T47D (cell line): Measurements from ENCODE around the gene NSFL1C.

Source experiments
- DNase-seq, 2 experiments: peaks; one replicate each; pipeline versions ENCODE4 v3.0.0 to v3.0.0-alpha.2; 2011 to 2012; ENCODE audit warnings: low read depth in 1 of 2, low spot score in 1 of 2
- JUND ChIP-seq: IDR thresholded peaks from 2 replicates; pipeline ENCODE4 v1.6.1; 2012; ENCODE audit warnings: low read depth
- in situ Hi-C: cut with HindIII; loops from 2 replicates; pipeline ENCODE4 v1.10.0; 2016; ENCODE audit warnings: low sequenced_read_pairs, low pct_unique_long_range_greater_than_20kb

NSFL1C gene

DNA sequence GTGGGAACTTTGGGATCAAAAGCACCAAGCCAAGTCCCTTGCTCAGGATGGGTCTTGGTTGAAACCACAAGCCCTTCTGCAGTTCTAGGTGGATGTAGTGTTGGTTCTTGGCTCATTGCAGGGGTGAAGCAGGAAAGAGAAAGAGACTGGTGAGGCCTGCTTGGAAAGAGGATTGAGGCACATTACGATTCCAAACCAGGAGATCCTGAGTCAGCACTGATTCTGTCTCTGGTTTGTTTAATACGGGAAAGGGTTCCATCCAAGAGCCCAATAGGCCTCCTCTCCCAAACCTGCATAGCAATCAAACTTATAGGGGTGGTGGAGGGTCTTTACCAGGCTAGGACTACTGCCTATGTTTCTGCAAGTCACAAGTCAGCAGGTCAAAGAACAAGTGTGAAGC is 24.3 kb downstream of the NSFL1C start:
- TF ChIP-seq JUND, result no peak
- in situ Hi-C loops, result no loop called here
- DNase-seq, result no peak

DNA sequence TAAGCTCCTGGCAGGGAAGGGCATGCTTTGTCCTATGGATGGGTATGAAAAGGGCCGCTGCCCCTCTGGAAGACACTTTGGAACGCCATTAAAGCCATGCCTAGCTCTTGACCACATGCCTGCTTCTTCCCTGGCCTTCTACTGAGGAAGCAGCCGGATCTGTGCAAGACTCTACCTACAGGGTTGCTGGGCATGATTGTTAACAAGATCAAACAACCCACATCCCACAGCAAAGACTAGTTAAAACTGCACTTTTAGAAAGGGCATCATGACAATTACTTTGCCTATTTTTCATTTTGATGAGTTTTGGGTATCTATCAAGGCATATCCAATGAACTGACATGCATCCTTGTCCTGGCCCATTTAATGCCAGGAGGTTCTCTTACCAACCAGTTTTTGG is 25.5 kb downstream of the NSFL1C start:
- in situ Hi-C loops, result no loop called here
- TF ChIP-seq JUND, result no peak
- DNase-seq, result no peak

DNA sequence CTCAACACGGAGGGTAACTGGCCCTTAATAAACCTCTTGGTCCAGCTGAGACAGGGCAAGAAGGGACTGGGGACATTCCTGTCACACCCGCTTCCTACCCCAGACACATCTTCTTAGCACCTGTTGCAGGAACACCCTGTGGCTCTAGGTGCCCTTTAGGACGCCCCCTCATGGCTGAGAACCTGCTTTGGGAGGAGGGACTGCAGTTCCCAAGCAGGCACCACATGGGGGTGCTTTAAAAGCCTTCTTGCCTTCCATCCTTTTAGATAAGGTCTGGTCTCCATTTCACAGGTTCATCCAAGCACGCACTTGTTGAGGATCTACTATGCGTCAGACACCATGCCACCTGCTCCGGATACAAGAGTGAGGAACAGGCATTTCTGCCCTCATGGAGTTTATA is 26.6 kb downstream of the NSFL1C start:
- peak in 1 of 2 experiments; percentile 39 for DNase-seq
- TF ChIP-seq JUND, result no peak
- in situ Hi-C loops, result no loop called here

DNA sequence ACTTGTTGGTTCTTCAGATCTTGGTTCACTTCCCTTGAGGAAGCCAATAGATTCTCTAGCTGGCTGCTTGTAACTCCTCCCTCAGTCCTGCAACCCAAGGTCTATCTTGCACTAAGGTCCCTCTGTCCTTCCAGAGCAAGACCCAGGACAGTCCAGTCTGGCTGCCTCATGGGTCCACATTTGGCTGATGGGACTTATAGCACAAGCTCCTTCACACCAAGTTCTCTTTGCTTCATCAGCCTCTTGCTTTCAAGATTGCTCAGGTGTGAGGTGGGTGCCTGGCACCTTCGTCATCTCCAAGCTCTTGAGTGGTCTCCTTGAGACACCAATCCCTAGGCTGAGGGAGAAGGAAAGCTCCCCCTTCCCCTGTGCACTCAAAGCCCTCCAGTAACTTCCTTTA is 28.3 kb downstream of the NSFL1C start:
- no peak for TF ChIP-seq JUND
- in situ Hi-C loops, result no loop called here
- DNase-seq, result no peak

DNA sequence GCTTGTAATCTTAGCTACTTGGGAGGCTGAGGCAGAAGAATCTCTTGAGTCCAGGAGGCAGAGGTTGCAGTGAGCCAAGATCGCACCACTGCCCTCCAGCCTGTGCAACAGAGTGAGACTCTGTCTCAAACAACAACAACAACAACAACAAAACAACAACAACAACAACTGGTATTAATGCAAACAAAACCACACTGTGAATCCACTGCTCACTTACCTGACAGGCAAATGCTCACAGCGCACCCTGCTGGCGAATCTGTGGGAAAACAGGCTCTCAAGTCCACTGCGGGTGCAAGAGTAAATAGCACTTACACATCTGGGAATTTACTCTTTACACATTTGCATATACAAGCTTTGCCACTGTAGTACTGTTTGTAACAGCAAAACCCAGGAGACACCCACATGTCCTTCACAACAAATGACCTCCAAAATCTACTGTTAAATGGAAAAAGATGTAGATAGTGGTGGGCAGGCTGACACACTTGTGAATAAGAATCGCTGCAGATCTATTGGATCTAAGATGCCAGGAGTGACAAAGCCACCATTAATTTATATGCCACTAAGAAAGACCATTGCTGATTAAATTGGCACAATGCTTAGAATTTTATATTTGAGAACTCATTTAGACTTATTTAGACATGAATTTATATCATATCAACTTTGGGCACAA is 29.3 kb downstream of the NSFL1C start:
- in situ Hi-C loops, result no loop called here

DNA sequence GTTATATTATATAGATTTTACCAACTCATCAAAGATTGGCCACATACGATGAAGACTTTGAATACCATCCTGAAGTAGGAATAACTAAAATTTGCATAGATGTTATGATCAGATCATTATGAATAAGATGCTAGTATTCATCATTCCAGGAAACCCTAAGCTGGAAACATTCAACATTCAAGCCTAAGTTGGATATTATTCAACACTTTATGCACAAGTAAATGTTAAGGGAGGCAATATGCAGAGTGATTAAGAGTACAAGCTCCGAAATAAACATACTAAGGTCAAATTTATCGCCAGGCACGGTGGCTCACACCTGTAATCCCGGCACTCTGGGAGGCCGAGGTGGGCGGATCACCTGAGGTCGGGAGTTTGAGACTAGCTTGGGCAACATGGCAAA is 30.4 kb downstream of the NSFL1C start:
- DNase-seq, result no peak
- no peak for TF ChIP-seq JUND
- in situ Hi-C loops, result no loop called here

More for the DNA sequence above, 29.3 kb downstream of the NSFL1C start:
- TF ChIP-seq JUND, result no peak
- DNase-seq, result peak; percentile 48 to 84

DNA sequence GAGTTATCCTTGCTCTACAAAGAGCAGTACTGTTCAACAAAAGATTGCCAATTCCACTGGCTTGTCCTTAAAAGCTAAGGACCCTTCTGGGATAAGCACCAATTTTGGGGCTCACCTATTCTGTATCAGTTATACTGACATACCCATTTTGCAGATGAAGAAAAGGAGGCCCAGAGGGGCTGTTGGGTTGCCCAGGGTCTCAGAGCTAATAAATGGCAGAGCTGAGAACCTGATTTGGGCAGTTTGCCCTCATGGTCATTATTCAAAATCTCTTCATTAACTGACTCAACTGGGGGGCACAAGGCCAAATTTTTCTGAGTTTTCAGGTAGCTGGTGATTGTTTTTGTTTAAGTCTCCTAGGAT is 31.3 kb downstream of the NSFL1C start:
- TF ChIP-seq JUND, result no peak

DNA sequence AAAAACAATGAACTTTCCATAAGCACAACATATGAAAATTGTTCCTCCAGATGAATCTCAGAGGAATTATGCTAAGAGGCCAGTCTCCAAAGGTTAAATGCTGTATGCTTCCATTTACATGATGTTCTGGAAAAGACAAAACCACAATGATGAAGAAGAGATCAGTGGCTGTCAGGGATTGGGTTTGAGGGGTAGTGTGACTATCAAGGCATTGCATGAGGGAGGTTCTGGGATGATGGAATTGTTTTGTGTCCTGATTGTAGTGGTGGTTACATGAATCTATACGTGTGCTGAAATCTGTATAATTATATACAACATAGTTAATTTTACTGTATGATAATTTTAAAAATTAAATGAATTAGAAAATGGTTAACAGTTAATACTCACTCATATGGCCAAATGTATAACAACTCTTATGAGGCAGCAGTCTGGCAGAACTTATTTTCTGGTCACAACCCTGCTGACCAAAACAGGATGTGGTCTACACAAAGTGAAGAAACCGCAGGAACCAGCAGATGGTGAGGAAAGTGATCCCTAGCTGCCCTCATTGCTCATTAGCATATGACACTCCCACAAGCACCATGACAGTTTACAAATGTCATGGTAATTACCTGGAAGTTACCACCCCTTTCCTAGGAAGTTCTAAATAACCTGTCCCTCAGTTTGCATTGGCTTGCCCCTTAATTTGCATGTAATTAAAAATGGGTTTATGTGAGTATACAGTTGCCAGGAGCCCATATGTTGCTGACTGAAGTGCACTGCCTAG is 31.9 kb downstream of the NSFL1C start:
- peak in 1 of 2 experiments; percentile 64 for DNase-seq
- in situ Hi-C loops, result no loop called here
- TF ChIP-seq JUND, result no peak

More for the DNA sequence above, 31.3 kb downstream of the NSFL1C start:
- in situ Hi-C loops, result no loop called here
- DNase-seq, result no peak

DNA sequence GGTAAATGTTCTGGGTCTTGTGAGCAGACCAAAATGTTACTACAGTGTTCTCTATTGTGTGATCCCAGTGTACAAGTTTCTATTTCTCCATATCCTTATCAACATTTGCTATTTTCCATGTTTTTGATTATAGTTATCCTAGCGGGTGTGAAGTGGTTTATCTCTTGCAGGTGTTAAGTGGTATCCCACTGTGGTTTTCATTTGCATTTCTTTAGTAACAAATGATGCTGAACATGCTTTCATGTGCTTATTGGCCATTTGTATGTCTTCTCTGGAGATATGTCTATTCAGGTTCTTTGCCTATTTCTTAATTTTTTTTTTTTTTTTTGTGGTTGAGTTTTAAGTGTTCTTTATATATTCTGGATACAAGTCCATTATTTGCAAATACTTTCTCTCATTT is 35.5 kb downstream of the NSFL1C start:
- in situ Hi-C loops, result no loop called here
- DNase-seq, result no peak
- TF ChIP-seq JUND, result no peak

DNA sequence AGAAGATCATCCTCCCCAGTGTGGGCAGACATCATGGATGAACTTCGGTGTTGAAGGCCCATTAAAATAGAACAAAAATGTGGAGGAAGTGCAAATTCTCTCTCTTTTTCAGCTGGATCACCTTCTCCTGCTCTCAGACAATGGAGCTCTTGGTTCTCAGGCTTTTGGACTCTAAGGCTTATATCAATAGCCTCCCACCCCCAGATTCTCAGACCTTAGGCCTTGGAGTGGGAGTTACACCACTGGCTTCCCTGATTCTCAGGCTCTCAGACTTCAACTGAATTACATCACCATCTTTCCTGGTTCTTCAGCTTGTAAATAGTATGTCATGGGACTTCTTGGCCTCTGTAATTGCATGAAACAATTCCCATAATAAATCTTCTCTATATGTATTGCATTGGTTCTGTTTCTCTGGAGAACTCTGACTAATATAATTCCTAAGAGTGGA is 36.6 kb downstream of the NSFL1C start:
- no peak for DNase-seq
- no peak for TF ChIP-seq JUND
- in situ Hi-C loops, result no loop called here

DNA sequence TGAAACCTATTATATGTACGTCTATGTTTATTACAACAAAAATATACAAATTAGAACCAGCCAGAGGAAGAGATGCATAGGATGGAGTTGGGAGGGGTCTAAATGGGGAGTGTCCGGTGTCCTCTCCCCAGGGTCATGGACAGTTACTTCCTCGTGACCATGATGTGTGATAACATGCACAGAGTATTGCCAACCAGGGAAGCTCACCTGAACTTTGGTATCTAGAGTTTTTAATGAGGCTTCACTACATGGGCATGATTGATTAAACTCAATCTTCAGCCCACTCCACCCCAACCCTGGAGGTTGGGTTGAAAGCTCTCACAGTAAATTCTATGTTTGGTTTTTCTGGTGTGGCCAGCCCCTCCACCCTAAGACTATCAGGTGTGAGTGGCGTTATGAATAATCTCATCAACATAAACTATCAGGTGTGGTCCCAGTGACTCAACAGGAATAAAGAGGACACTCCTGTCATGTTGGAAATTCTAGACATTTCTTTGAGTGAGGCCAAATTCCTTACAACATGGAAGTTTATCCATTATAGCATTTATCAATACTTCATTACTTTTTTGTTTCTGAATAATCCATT is 37.4 kb downstream of the NSFL1C start:
- no peak for DNase-seq
- in situ Hi-C loops, result no loop called here

DNA sequence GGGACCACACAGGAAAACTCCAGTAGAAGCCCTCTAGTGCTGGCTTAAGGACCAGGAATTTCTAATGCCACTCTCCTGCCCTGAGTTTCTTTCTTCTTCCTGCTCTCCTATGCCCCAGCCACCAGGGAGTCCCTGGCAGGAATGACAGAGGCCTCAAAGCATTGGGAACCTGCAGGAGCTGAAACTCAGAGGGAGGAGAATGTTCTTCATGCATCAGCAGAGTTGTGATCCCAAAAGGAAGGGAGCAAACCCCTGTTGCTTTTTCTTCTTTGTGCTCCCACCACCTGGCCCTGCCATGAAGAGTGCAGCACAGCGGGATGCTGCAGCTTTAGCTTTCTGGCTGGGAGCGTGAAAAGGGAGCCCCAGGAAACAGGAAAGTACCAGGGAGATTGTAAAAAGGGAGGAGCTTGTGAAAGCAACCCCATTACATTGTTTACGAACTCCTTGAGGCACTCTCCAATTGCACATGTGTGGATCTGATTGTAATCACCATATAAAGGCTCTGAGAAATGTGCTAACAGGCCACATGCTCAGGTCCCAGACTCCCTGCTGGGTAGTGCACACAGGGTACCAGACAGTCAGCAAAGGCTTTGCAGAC is 39.1 kb downstream of the NSFL1C start:
- no peak for TF ChIP-seq JUND
- in situ Hi-C loops, result no loop called here
- DNase-seq, result peak; percentile 20 to 70

More for the DNA sequence above, 37.4 kb downstream of the NSFL1C start:
- no peak for TF ChIP-seq JUND
